Measurements from ENCODE around the gene PCDHGB5. TPM values are rescaled to one million over a fixed set of nuclear protein-coding genes. Genes with fewer than 3 reads are reported as not detected.
"Not testable (repeated sequence)": the region's sequence is repeated elsewhere in the genome, so short reads cannot be mapped to it uniquely, and the experiment has no call there.

Gene PCDHGB5
- polyA plus RNA-seq, 1 of the 3 experiments (the other 2 are of a cell fraction), result 0.15 TPM

GRCh38 chr5:141392429-141393198, 5.1 kb upstream of the PCDHGB5 start, which contains the start of gene PCDHGA8:
TSS of gene PCDHGA8 (plus strand) at chr5:141392633. CDS start at chr5:141392814, 181 bp downstream.
- POLR2A ChIA-PET, result no interaction called here
- peaks cover 0 to 15% of the 10 kb centered on the region in 2 experiments for H3K36me3 ChIP-seq (replicated peaks in 1 of 2; ENCODE audit: control insufficient read depth in 1 of 2, insufficient read depth in 2 of 2, low read length in 1 of 2)
- no peaks in the 10 kb centered on the region for H3K4me1 ChIP-seq (ENCODE audit: control insufficient read depth in 1 of 2, insufficient read depth in 2 of 2, low read depth in 1 of 2, low read length in 1 of 2)
- H3K4me3 ChIP-seq (ENCODE audit: low read depth in 2 of 2, low read length in 1 of 2), result no peak within 1 kb of the TSS; a peak in 1 of 4 replicates
- H3K4me2 ChIP-seq, result no peak within 1 kb of the TSS
- CTCF ChIA-PET, result interaction anchor here (1.8 kb wide), 1 partner anchor 24 kb away, joined by 4 read pairs; the partner anchor contains the start of gene PCDHGB7
- TF ChIP-seq, protein P1, sequence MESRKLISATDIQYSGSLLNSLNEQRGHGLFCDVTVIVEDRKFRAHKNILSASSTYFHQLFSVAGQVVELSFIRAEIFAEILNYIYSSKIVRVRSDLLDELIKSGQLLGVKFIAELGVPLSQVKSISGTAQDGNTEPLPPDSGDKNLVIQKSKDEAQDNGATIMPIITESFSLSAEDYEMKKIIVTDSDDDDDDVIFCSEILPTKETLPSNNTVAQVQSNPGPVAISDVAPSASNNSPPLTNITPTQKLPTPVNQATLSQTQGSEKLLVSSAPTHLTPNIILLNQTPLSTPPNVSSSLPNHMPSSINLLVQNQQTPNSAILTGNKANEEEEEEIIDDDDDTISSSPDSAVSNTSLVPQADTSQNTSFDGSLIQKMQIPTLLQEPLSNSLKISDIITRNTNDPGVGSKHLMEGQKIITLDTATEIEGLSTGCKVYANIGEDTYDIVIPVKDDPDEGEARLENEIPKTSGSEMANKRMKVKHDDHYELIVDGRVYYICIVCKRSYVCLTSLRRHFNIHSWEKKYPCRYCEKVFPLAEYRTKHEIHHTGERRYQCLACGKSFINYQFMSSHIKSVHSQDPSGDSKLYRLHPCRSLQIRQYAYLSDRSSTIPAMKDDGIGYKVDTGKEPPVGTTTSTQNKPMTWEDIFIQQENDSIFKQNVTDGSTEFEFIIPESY (IDR thresholded peaks at IDR 0.05; ENCODE audit: borderline replicate concordance, low read depth), result no peak
- TF ChIP-seq CTCF (IDR thresholded peaks at IDR 0.05), result peak; percentile 13; the same call in 1 of the 2 replicates
- no peak within 1 kb of the TSS for H3K27ac ChIP-seq (ENCODE audit: low read depth in 2 of 2, low read length in 1 of 2)
- no peak within 1 kb of the TSS for H2AFZ ChIP-seq (ENCODE audit: low read depth)
- DNase-seq, result no peak
- H4K20me1 ChIP-seq (ENCODE audit: insufficient read depth), result no peaks in the 10 kb centered on the region
- peaks cover 7% of the 10 kb centered on the region; the same call in 1 of the 2 replicates for H3K9me3 ChIP-seq
- H3K79me2 ChIP-seq (ENCODE audit: insufficient read depth), result no peaks in the 10 kb centered on the region; the same call in 1 of the 2 replicates
- H3F3A ChIP-seq (replicated peaks; ENCODE audit: insufficient read depth), result no peaks in the 10 kb centered on the region
- H3K27me3 ChIP-seq (ENCODE audit: insufficient read depth), result no peaks in the 10 kb centered on the region
- no peaks in the 10 kb centered on the region for H3K9me2 ChIP-seq
- no peak within 1 kb of the TSS for H3K9ac ChIP-seq
- WGBS (ENCODE audit: low lambda C conversion rate), result 89% methylated on average over 38 of the region's 38 CpGs

DNA sequence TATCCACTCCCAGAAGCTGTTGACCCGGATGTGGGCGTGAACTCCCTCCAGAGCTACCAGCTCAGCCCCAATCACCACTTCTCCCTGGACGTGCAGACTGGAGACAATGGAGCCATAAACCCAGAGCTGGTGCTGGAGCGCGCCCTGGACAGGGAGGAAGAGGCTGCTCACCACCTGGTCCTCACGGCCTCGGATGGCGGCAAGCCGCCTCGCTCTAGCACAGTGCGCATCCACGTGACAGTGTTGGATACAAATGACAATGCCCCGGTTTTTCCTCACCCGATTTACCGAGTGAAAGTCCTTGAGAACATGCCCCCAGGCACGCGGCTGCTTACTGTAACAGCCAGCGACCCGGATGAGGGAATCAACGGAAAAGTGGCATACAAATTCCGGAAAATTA, 4.5 kb upstream of the PCDHGB5 start:
- CTCF ChIA-PET, result no interaction called here

DNA sequence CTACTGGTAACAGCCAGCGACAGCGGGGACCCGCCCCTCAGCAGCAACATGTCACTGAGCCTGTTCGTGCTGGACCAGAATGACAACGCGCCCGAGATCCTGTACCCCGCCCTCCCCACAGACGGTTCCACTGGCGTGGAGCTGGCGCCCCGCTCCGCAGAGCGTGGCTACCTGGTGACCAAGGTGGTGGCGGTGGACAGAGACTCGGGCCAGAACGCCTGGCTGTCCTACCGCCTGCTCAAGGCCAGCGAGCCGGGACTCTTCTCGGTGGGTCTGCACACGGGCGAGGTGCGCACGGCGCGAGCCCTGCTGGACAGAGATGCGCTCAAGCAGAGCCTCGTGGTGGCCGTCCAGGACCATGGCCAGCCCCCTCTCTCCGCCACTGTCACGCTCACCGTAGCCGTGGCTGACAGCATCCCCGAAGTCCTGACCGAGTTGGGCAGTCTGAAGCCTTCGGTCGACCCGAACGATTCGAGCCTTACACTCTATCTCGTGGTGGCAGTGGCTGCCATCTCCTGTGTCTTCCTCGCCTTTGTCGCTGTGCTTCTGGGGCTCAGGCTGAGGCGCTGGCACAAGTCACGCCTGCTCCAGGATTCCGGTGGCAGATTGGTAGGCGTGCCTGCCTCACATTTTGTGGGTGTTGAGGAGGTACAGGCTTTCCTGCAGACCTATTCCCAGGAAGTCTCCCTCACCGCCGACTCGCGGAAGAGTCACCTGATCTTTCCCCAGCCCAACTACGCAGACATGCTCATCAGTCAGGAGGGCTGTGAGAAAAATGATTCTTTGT, 3.2 kb upstream of the PCDHGB5 start:
- H3K27me3 ChIP-seq (ENCODE audit: insufficient read depth); H4K20me1 ChIP-seq (ENCODE audit: insufficient read depth); H3K9me3 ChIP-seq; POLR2A ChIA-PET; H3K4me3 ChIP-seq (ENCODE audit: low read depth in 2 of 2, low read length in 1 of 2); H2AFZ ChIP-seq (ENCODE audit: low read depth); H3K4me1 ChIP-seq (ENCODE audit: control insufficient read depth in 1 of 2, insufficient read depth in 2 of 2, low read depth in 1 of 2, low read length in 1 of 2); DNase-seq; H3F3A ChIP-seq (replicated peaks; ENCODE audit: insufficient read depth); H3K4me2 ChIP-seq; H3K27ac ChIP-seq (ENCODE audit: low read depth in 2 of 2, low read length in 1 of 2); H3K9ac ChIP-seq; H3K79me2 ChIP-seq (ENCODE audit: insufficient read depth); H3K9me2 ChIP-seq: not testable (repeated sequence)
- CTCF ChIA-PET, result interaction anchor here (0.7 kb wide), 1 partner anchor 131 kb away, joined by 3 read pairs; no protein-coding TSS in a partner anchor
- whole genome bisulfite sequencing (ENCODE audit: low lambda C conversion rate), result 81% methylated on average over 24 of the region's 53 CpGs
- peaks cover 0 to 15% of the 10 kb centered on the region in 2 experiments for H3K36me3 ChIP-seq (replicated peaks in 1 of 2; ENCODE audit: control insufficient read depth in 1 of 2, insufficient read depth in 2 of 2, low read length in 1 of 2)

More for the DNA sequence above, 4.5 kb upstream of the PCDHGB5 start:
- no peak for DNase-seq
- WGBS (ENCODE audit: low lambda C conversion rate), result 64% methylated on average over 21 of the region's 21 CpGs
- H3K36me3 ChIP-seq (replicated peaks in 1 of 2; ENCODE audit: control insufficient read depth in 1 of 2, insufficient read depth in 2 of 2, low read length in 1 of 2), result peaks cover 0 to 15% of the 10 kb centered on the region in 2 experiments
- no peaks in the 10 kb centered on the region for H3F3A ChIP-seq (replicated peaks; ENCODE audit: insufficient read depth)
- no peak overlapping the region for H3K27ac ChIP-seq (ENCODE audit: low read depth in 2 of 2, low read length in 1 of 2)
- no peak for TF ChIP-seq FOXJ3 (CRISPR knock-in tag; IDR thresholded peaks at IDR 0.05)
- TF ChIP-seq TEAD4 (IDR thresholded peaks at IDR 0.05; ENCODE audit: borderline replicate concordance, insufficient read depth), result no peak
- TF ChIP-seq, protein P2, sequence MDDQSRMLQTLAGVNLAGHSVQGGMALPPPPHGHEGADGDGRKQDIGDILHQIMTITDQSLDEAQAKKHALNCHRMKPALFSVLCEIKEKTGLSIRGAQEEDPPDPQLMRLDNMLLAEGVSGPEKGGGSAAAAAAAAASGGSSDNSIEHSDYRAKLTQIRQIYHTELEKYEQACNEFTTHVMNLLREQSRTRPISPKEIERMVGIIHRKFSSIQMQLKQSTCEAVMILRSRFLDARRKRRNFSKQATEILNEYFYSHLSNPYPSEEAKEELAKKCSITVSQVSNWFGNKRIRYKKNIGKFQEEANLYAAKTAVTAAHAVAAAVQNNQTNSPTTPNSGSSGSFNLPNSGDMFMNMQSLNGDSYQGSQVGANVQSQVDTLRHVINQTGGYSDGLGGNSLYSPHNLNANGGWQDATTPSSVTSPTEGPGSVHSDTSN (IDR thresholded peaks at IDR 0.05), result no peak
- no peak for TF ChIP-seq SIN3A (IDR thresholded peaks at IDR 0.05; ENCODE audit: borderline replicate concordance, low read depth, low read length)
- TF ChIP-seq TCF12 (IDR thresholded peaks at IDR 0.05), result no peak
- TF ChIP-seq GABPA (IDR thresholded peaks at IDR 0.05; ENCODE audit: low read depth), result no peak
- H3K9ac ChIP-seq, result no peak overlapping the region
- POLR2A ChIA-PET, result no interaction called here
- no peaks in the 10 kb centered on the region for H3K9me2 ChIP-seq
- H3K79me2 ChIP-seq (ENCODE audit: insufficient read depth), result no peaks in the 10 kb centered on the region; the same call in 1 of the 2 replicates
- peaks cover 7% of the 10 kb centered on the region; the same call in 1 of the 2 replicates for H3K9me3 ChIP-seq
- no peak overlapping the region; a peak in 1 of 4 replicates for H3K4me3 ChIP-seq (ENCODE audit: low read depth in 2 of 2, low read length in 1 of 2)
- H2AFZ ChIP-seq (ENCODE audit: low read depth), result no peak overlapping the region
- H4K20me1 ChIP-seq (ENCODE audit: insufficient read depth), result no peaks in the 10 kb centered on the region
- H3K4me1 ChIP-seq (ENCODE audit: control insufficient read depth in 1 of 2, insufficient read depth in 2 of 2, low read depth in 1 of 2, low read length in 1 of 2), result no peaks in the 10 kb centered on the region
- no peaks in the 10 kb centered on the region for H3K27me3 ChIP-seq (ENCODE audit: insufficient read depth)
- H3K4me2 ChIP-seq, result no peak overlapping the region

Measured in SK-N-SH (cell line).